ENCODE results near the gene DUSP19. TPM values are rescaled to one million over a fixed set of nuclear protein-coding genes. Genes with fewer than 3 reads are reported as not detected.

The DUSP19 gene
- total and polyA plus RNA-seq, 2 of the 8 experiments (the other 6 are each of a cell fraction or from before 2014, with no cell fraction given): 0.73 to 2.3 TPM

- Histone ChIP-seq H3K23me2 (ENCODE audit: low read depth, low read length) (no peaks in the 10 kb centered on the region; the same call in 1 of the 2 replicates), H3K27ac (ENCODE audit: low read depth, low read length) (no peak overlapping the region), H3K23ac (ENCODE audit: insufficient read length) (no peak overlapping the region), H4K8ac (ENCODE audit: extremely low read depth, insufficient read depth, low read length) (no peak overlapping the region), H4K91ac (replicated peaks; ENCODE audit: insufficient read length, low read length) (no peak overlapping the region), H4K20me1 (replicated peaks in 1 of 2; ENCODE audit: control insufficient read depth in 1 of 2, insufficient read depth in 2 of 2, low read length in 2 of 2) (peaks cover 5% of the 10 kb centered on the region in 2 experiments), H2BK12ac (ENCODE audit: low read depth, low read length) (no peak overlapping the region), H3K14ac (ENCODE audit: insufficient read length) (no peak overlapping the region), H3K4me1 (replicated peaks in 1 of 4; ENCODE audit: control insufficient read depth in 3 of 4, insufficient read depth in 4 of 4, low read length in 3 of 4) (peaks cover 0 to 12% (median 5%) of the 10 kb centered on the region in 4 experiments; a peak in 6 of 7 replicates), H2BK20ac (ENCODE audit: low read length) (no peak overlapping the region), H2AFZ (ENCODE audit: low read length) (no peak overlapping the region), H4K5ac (ENCODE audit: insufficient read length, low read depth, low read length) (no peak overlapping the region), H2AK5ac (ENCODE audit: low read depth, low read length) (no peak overlapping the region), H3K56ac (replicated peaks; ENCODE audit: insufficient read length, low read depth, low read length) (no peak overlapping the region), H3K27me3 (replicated peaks in 1 of 4; ENCODE audit: control insufficient read depth in 3 of 4, extremely low read depth in 1 of 4, insufficient read depth in 3 of 4, low read length in 3 of 4) (no peaks in the 10 kb centered on the region), H3K79me1 (ENCODE audit: low read depth, low read length) (no peaks in the 10 kb centered on the region), H2BK5ac (ENCODE audit: low read depth, low read length) (no peak overlapping the region), H3K36me3 (ENCODE audit: control insufficient read depth in 2 of 4, insufficient read depth in 4 of 4, low read length in 3 of 4) (peaks cover 4 to 32% (median 8%) of the 10 kb centered on the region in 4 experiments; a peak in 7 of 8 replicates), H3K18ac (ENCODE audit: extremely low read depth, low read length) (no peak overlapping the region), H2BK15ac (ENCODE audit: low read length) (no peak overlapping the region), H3K4me3 (ENCODE audit: extremely low read depth in 1 of 4, insufficient read depth in 2 of 4, low read depth in 3 of 4, low read length in 4 of 4) (peak overlapping the region in 1 of 4 experiments; percentile 88; a peak in 2 of 8 replicates), H3K9me3 (ENCODE audit: insufficient read depth in 2 of 2, low read depth in 1 of 2, low read length in 1 of 2) (no peaks in the 10 kb centered on the region), H3K79me2 (ENCODE audit: control insufficient read depth in 1 of 2, insufficient read depth in 2 of 2, low read length in 2 of 2) (peaks cover 18 to 72% of the 10 kb centered on the region in 2 experiments), H3K4me2 (ENCODE audit: insufficient read depth in 1 of 2, low read depth in 2 of 2, low read length in 2 of 2) (no peak overlapping the region; a peak in 1 of 4 replicates), H3K4ac (replicated peaks; ENCODE audit: insufficient read length, low read depth, low read length) (no peak overlapping the region), H2BK120ac (replicated peaks; ENCODE audit: low read depth, low read length) (no peak overlapping the region), H3K9ac (replicated peaks in 1 of 4; ENCODE audit: extremely low read depth in 1 of 4, low read depth in 3 of 4, low read length in 3 of 4) (no peak overlapping the region)
- FAIRE-seq: no peak
- ChIA-PET CTCF (ENCODE audit: partially characterized antibody) (interaction anchor here (0.7 to 1.1 kb wide), 3 partner anchors 55 to 256 kb away, joined by 3 read pairs; no protein-coding TSS in a partner anchor), POLR2A (ENCODE audit: partially characterized antibody) (no interaction called here)
- TF ChIP-seq ASH2L (IDR thresholded peaks at IDR 0.05; ENCODE audit: low read length) (no peak), SRF (IDR thresholded peaks at IDR 0.05; ENCODE audit: low read depth, low read length) (no peak), GTF2F1 (IDR thresholded peaks at IDR 0.05; ENCODE audit: borderline replicate concordance, low read depth, low read length) (no peak), HDAC6 (IDR thresholded peaks at IDR 0.05; ENCODE audit: low read depth, low read length) (no peak), CHD2 (IDR thresholded peaks at IDR 0.05; ENCODE audit: low read length) (no peak), PHF8 (conservative IDR thresholded peaks at IDR 0.05; ENCODE audit: low read depth, low read length) (no peak), POU5F1 (IDR thresholded peaks at IDR 0.05; ENCODE audit: low read depth, low read length) (no peak), BRCA1 (IDR thresholded peaks at IDR 0.05; ENCODE audit: low read depth, low read length) (no peak), BACH1 (IDR thresholded peaks at IDR 0.05; ENCODE audit: low read length) (no peak), CEBPB (IDR thresholded peaks at IDR 0.05; ENCODE audit: low read depth, low read length) (no peak), KDM5A (IDR thresholded peaks at IDR 0.05; ENCODE audit: low read length) (no peak), TAF1 (IDR thresholded peaks at IDR 0.05; ENCODE audit: low read depth, low read length) (no peak), SIN3A (conservative IDR thresholded peaks at IDR 0.05 in 1 of 2, IDR thresholded peaks at IDR 0.05 in 1 of 2; ENCODE audit: low read depth in 1 of 2, low read length in 2 of 2) (no peak)
- WGBS, 2 experiments (ENCODE audit: extremely low coverage in 1 of 2, insufficient coverage in 1 of 2, insufficient read length in 1 of 2, insufficient replicate concordance in 2 of 2, low coverage in 1 of 2, low lambda C conversion rate in 2 of 2, missing lambda C conversion rate in 1 of 2): 91% methylated on average over 2 of the region's 2 CpGs; no CpG with 5 or more reads in 1 of the 2 experiments
- DNase-seq (ENCODE audit: low read depth in 1 of 2, low spot score in 2 of 2): no peak
Observed at GRCh38 chr2:183126635-183127034, 48.1 kb downstream of the DUSP19 start.
